HL-60/S4 treated with retinoic acid at 250 ng/mL for 4 days and 3 days (cell line): ENCODE data around the gene TRPM2.

Experiments used
- in situ Hi-C: fragments of 300-500 bp; cut with MboI; formaldehyde crosslinking; loops from 2 replicates; pipeline ENCODE4 v1.7.0; 2022; ENCODE audit warnings: low sequenced_read_pairs

TRPM2 gene

DNA sequence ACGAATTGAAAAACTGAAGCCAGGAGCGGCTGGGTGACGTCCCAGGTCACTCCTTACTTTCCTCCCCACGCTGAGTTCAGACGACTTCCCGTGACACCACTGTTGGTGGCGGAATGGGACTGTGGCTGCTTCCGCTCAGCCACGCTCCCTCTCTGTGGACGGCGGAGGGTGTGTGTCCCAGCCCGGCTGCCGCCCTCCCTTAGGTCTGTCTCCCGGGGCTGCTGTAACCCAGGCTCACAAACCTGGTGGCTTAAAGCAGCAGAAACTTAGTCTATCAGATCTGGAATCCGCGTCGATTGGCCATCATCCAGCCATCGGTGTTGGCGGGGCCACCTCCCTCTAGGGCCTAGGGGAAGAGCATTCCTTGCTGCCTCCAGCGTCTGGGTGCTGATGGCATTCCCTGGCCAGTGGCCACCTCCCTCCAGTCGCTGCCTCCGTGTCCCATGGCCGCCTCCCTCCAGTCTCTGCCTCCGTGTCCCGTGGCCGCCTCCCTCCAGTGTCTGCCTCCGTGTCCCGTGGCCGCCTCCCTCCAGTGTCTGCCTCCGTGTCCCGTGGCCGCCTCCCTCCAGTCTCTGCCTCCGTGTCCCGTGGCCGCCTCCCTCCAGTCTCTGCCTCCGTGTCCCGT is 17.5 kb downstream of the TRPM2 start:
- in situ Hi-C loops: loop anchor here (10.0 kb wide), 1 partner anchor 64 kb away; no protein-coding TSS in a partner anchor

DNA sequence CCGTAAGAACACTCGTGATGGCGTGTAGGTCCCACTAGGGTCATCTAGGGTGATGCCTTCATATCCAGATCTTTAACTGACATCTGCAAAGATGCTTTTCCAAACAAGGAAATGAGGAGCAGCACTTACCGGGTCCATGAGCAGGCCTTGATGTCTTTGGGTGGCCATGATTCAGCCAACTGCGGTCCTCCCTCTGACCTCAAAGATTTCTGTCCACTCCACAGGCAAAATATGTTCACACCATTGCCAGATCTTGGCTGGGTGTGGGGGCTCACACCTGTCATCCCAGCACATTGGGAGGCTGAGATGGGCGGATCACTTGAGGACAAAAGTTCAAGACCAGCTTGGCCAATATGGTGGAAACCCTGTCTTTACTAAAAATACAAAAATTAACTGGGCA is 18.2 kb downstream of the TRPM2 start:
- in situ Hi-C loops: loop anchor here (10.0 kb wide), 1 partner anchor 63 kb away; no protein-coding TSS in a partner anchor

DNA sequence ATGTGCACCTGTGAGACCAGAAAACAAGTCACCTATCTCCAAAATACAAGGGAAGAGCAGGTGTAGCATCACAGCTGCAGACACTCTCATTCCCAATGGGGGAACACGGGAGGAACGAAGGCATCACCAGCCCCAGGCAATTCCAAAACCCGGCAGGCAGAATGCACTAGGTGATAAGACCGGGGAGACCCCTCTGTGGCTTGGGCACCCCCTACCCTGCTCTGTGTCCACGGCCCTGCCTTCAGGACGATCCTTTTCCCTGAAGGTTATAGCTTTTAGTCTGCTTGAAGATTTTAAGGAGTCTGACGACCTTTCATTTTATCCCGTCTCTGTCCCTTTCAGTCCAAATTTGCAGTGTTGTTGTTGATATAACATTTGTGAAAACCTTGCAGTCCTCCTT is 19.2 kb downstream of the TRPM2 start:
- in situ Hi-C loops: loop anchor here (10.0 kb wide), 1 partner anchor 62 kb away; no protein-coding TSS in a partner anchor

DNA sequence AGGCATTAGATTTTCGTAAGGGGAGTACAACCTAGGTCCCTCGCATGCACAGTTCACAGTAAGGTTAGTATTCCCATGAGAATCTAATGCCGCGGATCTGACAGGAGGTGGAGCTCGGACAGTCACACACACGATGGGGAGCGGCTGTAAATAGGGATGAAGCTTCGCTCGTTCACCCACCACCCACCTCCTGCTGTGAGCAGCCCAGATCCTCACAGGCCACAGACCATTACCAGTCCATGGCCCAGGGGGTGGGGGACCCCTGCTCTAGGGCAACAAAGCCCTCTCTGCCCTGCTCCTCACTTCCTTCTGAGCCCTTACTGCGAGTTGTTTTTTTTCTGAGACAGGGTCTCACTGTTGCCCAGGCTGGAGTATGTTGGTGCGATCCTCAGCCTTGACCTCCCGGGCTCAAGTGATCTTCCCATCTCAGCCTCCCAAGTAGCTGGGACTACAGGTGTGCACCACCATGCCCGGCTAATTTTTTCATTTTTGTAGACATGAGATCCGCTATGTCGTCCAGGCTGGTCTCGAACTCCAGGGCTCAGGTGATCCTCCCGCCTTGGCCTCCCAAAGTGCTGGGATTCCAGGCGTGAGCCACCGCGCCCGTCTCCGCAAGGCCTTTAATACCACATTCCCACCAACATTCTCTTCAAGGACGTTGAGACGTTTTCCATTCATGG is 21.3 kb downstream of the TRPM2 start:
- in situ Hi-C loops: loop anchor here (10.0 kb wide), 1 partner anchor 60 kb away; no protein-coding TSS in a partner anchor

DNA sequence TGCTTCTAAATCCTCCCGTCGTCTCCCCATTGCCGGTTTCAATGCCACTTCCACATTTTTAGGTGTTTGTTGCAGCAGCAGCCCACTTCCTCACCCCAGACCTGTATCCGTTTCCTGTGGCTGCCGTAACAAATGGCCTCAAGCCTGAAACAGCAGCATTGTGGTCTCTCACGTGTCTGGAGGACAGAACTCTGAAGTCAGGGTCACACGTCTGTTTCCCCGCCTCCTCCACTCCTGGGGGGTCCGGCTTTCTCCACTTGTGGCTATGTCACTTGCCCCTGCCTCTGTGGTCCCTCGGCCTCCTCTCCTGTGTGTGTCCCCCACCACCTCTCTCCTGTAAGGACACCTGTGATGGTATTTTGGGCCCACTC is 21.8 kb downstream of the TRPM2 start:
- in situ Hi-C loops: loop anchor here (10.0 kb wide), 1 partner anchor 60 kb away; no protein-coding TSS in a partner anchor

DNA sequence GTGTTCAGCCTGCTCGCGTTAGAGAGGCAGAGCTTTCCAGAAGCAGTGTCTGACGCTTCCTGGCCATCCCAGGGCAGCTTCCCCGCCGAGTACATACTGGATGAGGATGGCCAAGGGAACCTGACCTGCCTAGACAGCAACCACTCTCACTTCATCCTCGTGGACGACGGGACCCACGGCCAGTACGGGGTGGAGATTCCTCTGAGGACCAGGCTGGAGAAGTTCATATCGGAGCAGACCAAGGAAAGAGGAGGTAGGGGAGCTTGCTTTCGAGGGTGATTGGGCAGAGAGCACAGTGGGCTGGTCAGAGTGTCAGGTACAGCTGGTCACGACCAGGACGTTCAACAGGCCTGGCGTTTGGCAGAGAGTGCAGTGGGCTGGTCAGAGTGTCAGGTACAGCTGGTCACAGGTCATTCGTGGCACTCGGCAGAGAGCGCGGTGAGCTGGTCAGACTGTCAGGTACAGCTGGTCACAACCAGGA is 22.4 kb downstream of the TRPM2 start:
- in situ Hi-C loops: loop anchor here (10.0 kb wide), 1 partner anchor 59 kb away; no protein-coding TSS in a partner anchor

DNA sequence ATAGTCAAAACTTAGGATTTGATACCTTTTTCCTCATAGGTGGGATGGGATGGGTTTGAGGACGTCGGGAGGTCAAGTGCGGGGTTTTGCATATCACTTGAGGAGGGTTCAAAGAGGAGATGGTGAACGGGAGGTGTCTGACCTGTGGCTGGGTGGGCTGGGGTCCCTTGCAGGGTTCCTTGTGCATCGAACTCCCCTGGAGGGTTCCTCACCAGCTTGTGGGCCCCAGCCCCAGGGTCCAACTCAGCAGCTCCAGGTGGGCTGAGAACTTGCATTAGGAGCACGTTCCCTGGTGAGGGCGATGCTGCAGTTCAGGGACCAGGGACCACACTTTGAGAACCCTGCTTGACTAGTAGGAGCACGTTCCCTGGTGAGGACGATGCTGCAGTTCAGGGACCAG is 23.2 kb downstream of the TRPM2 start:
- in situ Hi-C loops: loop anchor here (10.0 kb wide), 1 partner anchor 58 kb away; no protein-coding TSS in a partner anchor

DNA sequence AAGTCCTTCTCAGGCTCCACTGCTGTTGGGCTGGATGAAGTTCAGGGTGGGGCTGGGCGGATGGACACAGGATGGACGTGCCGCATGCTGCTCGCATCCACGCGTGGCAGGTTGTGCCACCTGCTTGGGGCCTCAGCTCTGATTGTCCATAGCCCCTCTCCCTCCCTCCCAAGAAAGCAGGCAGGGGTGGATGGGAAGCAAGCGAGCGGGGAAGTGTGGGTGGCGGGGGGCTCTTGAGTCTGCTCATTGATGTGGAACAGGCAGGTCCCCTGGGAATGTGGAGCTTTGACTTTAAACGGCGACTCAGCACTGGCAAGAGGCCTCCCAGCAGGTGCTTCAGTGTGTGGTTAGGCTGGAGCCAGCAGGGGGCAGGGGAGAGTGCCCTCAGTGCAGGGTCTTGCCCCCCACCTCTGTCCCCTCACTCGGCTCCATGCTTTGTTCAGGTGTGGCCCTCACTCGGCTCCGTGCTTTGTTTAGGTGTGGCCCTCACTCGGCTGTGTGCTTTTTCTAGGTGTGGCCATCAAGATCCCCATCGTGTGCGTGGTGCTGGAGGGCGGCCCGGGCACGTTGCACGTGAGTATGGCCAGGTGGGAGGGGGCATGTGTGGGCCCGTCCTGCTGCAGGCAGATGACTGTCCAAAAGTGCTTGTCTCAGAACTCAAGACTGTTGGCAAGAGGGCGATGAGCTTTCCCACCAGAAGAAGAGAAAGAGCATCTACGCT is 23.9 kb downstream of the TRPM2 start:
- in situ Hi-C loops: loop anchor here (10.0 kb wide), 1 partner anchor 57 kb away; no protein-coding TSS in a partner anchor

DNA sequence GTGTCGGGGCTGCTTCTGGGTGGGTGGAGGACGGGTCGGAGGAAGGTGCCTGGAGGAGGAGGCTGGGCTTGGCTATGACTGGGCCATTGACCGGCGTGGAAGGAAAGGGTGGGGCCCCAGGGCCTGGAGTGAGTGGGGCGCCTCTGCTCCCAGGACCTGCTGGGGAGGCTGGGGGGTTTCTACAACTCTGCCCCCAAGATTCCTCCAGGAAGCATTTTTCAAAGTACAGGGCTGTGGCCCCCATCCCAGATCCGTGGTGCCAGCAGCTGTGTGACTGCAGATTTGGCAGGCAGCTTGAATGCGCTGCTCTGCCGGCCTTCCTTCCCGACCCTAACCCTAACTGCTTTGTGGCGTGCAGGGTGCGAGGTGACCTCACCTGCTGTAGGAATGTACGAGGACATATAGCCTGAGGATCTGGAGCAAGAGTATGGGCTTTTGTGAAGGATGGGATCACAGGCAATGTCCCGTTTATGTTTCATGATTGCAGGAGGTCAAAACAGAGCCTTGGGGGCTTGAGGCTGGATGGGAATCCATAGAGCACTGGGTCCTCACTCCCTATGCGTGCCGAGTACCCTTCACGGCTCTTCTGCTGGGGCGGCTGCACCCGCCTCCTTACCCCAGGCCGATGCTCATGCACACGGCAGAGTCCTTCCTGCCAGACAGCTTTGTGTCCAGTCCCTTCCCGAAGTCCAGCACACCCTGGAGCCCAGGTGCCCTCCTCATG is 24.7 kb downstream of the TRPM2 start:
- in situ Hi-C loops: loop anchor here (10.0 kb wide), 1 partner anchor 57 kb away; no protein-coding TSS in a partner anchor

DNA sequence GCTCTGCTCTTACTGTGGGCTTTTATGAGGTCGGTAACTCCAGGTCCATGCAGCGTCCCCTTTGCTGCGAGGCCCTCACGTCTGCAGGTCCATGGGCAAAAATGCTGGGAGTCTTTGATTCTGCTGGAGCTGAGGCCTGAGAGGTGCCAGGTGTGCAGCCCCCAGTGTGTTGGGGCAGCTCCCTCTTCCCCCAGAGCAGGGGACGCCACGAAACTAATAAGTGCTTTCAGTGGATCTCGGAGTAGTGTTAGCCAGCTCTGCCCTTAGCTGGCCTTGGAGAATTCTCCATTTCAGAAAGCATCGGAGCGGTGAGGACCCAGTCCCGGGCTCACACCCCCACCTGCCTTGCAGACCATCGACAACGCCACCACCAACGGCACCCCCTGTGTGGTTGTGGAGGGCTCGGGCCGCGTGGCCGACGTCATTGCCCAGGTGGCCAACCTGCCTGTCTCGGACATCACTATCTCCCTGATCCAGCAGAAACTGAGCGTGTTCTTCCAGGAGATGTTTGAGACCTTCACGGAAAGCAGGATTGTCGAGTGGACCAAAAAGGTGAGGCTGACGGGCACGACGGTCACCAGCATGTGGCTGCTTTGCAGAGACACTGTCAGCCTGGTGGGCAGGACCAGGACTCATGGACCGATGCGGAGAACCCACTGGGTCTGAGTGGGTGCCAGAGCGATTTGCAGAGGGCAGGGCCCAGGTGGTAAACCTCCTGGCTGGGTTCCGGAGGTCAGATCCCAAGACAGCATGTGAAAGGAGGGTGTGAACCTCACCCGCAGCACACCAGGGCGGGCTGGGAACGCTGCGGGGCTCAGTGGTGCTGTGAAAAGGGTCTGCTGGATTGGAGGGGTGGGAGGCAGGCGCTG is 25.5 kb downstream of the TRPM2 start:
- in situ Hi-C loops: loop anchor here (10.0 kb wide), 1 partner anchor 56 kb away; no protein-coding TSS in a partner anchor

DNA sequence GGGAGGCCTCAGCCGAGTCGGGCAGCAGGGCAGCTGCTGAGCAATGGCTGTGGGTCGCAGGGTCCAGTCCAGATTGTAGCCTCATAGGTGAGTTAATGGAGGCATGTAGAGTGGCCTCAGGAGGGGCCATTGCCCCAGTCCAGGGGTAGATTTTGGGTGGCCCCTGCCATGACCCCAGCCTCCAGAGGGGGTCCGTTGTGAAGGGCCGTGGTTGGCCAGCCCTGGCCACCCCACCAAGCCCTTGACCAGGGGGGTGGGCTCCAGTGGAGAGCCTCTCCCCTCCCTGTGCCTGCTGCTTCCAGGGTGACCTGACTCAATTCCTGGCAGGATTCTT is 26.1 kb downstream of the TRPM2 start:
- in situ Hi-C loops: loop anchor here (10.0 kb wide), 1 partner anchor 55 kb away; no protein-coding TSS in a partner anchor

DNA sequence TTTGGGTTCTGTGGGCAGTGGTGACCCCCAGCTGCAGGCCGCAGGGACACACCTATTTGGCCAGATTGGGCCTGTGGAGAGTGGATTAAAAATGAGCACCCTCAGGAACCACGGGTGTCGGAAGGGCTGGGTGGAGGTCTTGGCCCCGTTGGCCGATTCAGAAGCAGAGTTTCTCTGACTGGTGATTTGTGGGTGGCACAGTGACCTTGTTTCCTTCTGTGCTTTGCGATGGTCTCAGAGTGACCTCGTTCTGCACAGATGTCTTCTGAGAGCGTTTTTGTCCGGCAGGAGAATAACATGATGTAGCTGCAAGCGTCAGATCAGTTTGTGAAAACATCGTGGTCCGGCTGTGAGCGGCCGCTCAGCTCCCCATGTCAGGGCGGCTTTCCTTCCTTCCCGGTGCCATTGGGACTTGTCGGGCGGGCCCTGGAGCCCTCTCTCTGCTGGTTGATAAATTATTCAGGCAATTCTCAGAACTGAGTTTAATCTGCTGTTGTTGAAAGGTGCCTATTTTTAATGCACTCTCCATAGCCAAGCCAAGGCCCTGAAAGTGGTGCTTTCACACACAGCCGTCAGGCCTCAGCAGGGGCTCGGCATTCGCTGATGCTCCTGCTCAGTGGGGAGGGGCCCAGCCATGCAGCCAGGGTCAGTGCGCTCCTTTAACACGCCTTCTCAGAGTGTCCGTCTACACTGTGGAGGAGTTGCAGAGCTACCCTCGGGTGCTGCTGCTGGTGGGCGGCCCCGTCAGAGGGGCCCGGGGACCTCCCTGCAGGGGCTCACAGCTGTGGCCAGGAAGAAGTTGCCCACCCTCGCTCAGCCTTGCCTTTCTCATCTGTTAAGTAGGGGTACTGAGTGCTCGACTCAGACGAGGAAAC is 26.8 kb downstream of the TRPM2 start:
- in situ Hi-C loops: loop anchor here (10.0 kb wide), 1 partner anchor 55 kb away; no protein-coding TSS in a partner anchor

DNA sequence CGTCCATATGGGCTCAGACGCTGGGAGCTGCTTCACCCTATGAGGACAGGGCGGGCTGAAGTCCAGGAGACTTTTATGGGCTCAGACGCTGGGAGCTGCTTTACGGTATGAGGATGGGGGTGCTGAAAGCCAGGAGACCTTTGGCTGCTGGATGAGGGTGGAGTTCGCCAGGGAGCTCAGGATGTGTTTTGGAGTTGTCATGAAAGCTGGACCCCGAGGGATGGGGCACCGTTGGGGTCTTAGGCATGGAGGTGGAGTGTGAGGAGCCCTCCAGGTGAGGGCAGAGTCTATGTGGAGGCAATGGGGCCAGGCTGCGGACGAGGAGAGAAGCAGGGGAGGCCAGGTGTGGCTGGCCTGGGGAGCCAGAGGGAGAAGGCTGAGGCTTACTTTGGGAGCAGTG is 27.5 kb downstream of the TRPM2 start:
- in situ Hi-C loops: no loop called here

DNA sequence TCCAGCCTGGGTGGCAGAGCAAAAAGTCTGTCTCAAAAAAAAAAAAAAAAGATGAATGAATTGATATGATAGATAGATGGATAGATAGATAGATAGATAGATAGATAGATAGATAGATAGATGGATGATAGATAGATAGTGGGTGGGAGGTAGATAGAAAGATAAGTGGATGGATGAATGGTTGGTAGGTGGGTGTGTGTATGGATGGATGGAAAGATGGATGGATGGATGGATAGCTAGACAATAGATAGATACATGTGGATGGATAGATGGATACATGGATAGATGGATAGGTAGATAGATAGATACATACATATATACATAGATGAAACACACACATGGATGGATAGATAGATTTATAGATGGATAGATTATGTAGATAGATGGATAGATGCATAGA is 28.5 kb downstream of the TRPM2 start:
- in situ Hi-C loops: no loop called here

DNA sequence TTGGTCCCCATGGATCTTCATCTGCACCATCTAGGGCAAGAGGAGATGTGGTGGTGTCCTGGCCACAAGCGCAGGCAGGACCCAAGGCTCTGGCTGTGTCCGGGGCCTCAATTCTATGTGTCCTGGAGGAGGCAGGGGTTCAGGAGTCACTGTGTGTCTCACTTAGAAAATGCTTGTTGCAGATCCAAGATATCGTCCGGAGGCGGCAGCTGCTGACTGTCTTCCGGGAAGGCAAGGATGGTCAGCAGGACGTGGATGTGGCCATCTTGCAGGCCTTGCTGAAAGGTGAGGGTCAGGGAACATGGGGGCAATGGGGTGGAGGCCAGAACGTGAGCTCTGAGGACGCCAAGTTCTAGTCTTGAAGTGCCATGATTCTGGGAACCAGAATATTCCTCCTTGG is 29.1 kb downstream of the TRPM2 start:
- in situ Hi-C loops: no loop called here

DNA sequence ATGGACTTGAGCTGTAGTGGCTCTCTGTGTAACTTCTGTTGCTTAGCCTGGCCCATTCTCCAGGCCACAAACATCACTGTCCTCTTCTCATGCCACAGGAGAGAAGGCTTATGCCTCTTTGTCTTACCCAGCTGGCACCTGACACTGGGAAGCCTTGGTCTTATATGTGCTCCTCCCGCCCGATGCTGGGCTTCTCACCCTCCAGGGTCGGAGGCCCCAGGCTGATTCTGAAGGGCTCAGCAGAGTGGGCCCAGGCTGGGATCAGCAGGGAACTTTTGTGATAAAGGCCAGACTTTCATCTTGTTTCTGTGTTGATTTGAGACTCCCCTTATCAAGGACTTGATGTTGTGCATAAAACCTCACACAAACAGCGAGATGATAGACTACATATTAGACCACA is 29.8 kb downstream of the TRPM2 start:
- in situ Hi-C loops: no loop called here

DNA sequence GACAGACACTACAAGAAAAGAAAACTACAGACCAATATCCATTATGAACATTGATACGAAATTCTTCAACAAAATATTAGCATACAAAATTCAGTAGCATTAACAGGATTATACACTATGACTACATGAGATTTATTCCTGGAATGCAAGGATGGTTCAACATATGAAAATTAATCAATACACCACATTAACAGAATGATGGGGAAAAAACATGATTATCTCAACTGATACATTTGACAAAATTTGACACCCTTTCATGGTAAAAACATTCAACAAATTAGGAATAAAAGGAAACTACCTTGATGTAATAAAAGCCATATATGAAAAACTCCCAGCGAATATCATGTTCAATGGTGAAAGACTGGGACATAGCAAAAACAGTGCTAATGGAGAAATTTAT is 31.5 kb downstream of the TRPM2 start:
- in situ Hi-C loops: no loop called here

DNA sequence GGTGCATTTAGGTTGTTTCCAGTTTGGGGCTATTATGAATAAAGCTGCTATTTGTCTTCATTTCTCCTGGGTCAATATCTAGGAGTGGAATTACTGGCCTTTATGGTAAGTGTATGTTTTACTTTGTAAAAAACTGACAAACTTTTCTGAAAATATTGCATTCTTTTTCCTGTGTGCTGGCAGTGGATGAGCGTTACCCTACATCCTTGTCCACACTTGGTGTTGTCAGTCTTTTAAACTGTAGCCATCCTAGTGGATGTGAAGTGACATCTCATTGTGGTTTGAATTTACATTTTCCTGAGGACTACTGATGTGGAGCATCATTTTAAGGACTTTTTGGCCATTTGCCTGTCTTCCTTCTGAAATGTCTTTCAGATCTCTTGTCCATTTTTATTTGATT is 35.9 kb downstream of the TRPM2 start:
- in situ Hi-C loops: no loop called here

DNA sequence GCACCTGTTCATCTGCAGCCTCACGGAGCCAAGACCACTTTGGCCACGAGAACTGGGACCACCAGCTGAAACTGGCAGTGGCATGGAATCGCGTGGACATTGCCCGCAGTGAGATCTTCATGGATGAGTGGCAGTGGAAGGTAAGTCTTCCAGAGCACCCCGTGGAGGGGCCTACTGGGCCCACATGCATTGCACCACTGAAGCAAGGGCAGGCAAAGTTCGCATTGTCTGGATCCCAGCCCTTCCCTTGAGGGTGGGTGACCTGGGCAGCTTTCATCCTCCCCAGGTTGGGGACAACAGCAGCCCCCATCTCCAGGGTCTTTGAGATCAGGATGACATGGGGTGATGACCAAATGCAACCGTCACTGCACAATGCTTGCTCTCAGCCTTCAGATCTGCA is 37.5 kb downstream of the TRPM2 start:
- in situ Hi-C loops: no loop called here
